ENCODE results near the gene SPAAR.

SPAAR gene

DNA sequence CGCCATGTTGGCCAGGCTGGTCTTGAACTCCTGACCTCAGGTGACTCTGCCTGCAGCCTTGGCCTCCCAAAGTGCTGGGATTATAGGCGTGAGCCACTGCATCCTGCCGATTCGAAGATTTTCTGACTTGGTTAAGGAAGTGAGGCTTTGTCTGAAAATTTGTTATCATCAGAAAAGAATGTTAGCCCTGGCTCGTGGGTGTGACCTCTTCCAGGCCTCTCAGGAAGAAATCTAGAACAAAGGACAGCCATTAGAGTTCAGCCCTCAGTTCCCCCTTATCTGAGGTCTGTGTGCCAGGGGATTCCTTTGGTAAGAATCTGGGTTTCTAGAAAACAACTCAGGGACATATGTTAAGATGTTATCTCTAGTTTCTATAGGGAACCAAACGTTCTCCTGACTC is 42.4 kb downstream of the SPAAR start:
- DNase-seq = no peak

- no peak for DNase-seq
Observed at GRCh38 chr9:35952526-35953191, 43.4 kb downstream of the SPAAR start.

- DNase-seq = peak; percentile 48
Observed at GRCh38 chr9:35954942-35955546, 45.8 kb downstream of the SPAAR start.

DNA sequence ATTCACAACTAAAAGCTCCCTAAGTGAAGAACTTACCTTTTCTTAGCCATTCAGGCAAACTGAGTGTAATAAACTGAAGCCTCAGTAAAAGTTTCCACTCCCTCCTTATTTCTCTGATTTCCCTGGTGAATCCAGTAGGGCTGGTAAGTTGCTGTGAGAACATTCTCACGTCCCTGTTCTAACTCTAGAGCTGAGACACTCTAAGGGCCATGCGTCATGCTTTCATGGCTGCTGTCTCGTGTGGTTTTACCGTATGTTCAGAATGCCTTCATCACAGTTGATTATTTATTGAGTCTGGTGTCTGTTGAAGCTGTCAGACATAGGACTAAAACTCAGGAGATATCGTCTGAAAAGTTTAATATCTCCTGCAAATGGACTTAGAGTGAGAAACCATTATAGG is 47.4 kb downstream of the SPAAR start:
- DNase-seq = no peak

- DNase-seq = no peak
Observed at GRCh38 chr9:35958104-35958837, 49.0 kb downstream of the SPAAR start, which contains the start of gene OR2S2. OR2S2 (minus strand) TSS chr9:35958154; CDS start chr9:35958098, 56 bp downstream.

DNA sequence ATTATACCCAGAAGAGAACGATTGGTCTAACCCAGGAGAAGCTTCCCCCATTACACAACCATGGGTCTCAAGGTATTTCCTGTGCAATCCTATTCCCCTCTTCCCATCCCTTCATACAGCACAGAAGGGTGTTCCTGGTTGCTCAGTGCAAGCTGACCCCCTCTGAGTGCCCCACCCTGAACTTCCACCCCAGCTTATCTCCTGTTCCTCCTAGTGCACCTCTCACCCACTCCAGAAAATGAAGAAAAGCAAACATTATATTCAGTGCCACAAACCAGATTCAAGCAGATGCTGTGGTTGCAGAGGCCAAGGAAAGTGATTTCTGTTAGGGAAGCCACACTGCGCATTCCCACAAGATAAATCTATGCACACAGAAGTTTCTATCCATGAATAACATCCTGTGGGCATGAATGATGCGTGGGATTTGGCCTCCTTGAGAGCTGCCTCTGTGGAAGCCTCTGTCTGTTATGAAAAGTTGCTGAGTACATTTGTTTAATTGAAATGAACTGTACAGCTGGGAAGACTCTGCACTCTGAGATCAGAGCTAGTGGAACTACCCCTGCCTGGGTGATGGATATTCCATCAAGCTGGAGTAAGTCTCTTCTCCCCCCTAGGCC is 50.9 kb downstream of the SPAAR start:
- no peak for DNase-seq
